ENCODE measurements around the gene RIOX2. TPM values are rescaled to one million over a fixed set of nuclear protein-coding genes. Genes with fewer than 3 reads are reported as not detected.

The RIOX2 gene
- polyA plus RNA-seq, 1 donor from 2014 or later: 0.48 TPM

DNA sequence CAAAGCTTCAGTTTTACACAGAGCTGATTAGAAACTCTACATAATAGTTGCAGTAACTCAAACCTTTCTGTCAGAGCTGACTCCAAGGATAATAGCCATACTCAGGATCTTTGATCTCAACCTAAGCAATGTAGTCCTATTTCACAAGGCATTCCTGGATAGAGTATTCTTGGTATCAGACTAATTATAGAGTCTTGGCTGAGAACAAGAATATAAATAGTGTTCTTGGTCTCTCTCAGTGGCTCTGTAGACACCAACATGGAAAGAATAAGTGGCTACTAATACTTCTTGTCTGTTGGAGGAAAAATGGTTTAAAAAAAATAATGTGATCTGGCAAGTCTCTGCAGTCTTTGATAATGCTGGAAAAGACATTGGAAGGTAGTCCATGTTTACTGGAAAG, 55.7 kb downstream of the RIOX2 start:
- no peaks in the 10 kb centered on the region for H3K9me2 ChIP-seq (ENCODE audit: insufficient read depth, low read length)
- H2AFZ ChIP-seq (ENCODE audit: low read depth, low read length): no peak overlapping the region
- no peak overlapping the region for H3K9ac ChIP-seq (ENCODE audit: low read length)
- H3K27ac ChIP-seq (ENCODE audit: low read length): no peak overlapping the region
- no peaks in the 10 kb centered on the region for H3K79me2 ChIP-seq (replicated peaks; ENCODE audit: insufficient read depth, low read length)
- no peaks in the 10 kb centered on the region for H4K20me1 ChIP-seq (ENCODE audit: insufficient read depth)
- H3K9me3 ChIP-seq (ENCODE audit: low read length): no peaks in the 10 kb centered on the region
- H3K4me3 ChIP-seq (ENCODE audit: low read length): no peak overlapping the region
- no peaks in the 10 kb centered on the region for H3K36me3 ChIP-seq (ENCODE audit: insufficient read depth, low read length)
- TF ChIP-seq EP300 (conservative IDR thresholded peaks at IDR 0.05; ENCODE audit: poor library complexity, severe bottlenecking) (no peak), MXI1 (conservative IDR thresholded peaks at IDR 0.05; ENCODE audit: poor library complexity, severe bottlenecking) (no peak), SMC3 (conservative IDR thresholded peaks at IDR 0.05; ENCODE audit: poor library complexity) (no peak), RAD21 (conservative IDR thresholded peaks at IDR 0.05) (no peak), TAF1 (IDR thresholded peaks at IDR 0.05; ENCODE audit: low read depth) (no peak), EZH2 (IDR thresholded peaks at IDR 0.05; ENCODE audit: borderline replicate concordance, insufficient read depth, low read length, poor library complexity, severe bottlenecking) (no peak)
- TF ChIP-seq, protein P1, sequence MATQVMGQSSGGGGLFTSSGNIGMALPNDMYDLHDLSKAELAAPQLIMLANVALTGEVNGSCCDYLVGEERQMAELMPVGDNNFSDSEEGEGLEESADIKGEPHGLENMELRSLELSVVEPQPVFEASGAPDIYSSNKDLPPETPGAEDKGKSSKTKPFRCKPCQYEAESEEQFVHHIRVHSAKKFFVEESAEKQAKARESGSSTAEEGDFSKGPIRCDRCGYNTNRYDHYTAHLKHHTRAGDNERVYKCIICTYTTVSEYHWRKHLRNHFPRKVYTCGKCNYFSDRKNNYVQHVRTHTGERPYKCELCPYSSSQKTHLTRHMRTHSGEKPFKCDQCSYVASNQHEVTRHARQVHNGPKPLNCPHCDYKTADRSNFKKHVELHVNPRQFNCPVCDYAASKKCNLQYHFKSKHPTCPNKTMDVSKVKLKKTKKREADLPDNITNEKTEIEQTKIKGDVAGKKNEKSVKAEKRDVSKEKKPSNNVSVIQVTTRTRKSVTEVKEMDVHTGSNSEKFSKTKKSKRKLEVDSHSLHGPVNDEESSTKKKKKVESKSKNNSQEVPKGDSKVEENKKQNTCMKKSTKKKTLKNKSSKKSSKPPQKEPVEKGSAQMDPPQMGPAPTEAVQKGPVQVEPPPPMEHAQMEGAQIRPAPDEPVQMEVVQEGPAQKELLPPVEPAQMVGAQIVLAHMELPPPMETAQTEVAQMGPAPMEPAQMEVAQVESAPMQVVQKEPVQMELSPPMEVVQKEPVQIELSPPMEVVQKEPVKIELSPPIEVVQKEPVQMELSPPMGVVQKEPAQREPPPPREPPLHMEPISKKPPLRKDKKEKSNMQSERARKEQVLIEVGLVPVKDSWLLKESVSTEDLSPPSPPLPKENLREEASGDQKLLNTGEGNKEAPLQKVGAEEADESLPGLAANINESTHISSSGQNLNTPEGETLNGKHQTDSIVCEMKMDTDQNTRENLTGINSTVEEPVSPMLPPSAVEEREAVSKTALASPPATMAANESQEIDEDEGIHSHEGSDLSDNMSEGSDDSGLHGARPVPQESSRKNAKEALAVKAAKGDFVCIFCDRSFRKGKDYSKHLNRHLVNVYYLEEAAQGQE (IDR thresholded peaks at IDR 0.05; ENCODE audit: borderline replicate concordance): no peak
- TF ChIP-seq, protein P2, sequence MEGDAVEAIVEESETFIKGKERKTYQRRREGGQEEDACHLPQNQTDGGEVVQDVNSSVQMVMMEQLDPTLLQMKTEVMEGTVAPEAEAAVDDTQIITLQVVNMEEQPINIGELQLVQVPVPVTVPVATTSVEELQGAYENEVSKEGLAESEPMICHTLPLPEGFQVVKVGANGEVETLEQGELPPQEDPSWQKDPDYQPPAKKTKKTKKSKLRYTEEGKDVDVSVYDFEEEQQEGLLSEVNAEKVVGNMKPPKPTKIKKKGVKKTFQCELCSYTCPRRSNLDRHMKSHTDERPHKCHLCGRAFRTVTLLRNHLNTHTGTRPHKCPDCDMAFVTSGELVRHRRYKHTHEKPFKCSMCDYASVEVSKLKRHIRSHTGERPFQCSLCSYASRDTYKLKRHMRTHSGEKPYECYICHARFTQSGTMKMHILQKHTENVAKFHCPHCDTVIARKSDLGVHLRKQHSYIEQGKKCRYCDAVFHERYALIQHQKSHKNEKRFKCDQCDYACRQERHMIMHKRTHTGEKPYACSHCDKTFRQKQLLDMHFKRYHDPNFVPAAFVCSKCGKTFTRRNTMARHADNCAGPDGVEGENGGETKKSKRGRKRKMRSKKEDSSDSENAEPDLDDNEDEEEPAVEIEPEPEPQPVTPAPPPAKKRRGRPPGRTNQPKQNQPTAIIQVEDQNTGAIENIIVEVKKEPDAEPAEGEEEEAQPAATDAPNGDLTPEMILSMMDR (IDR thresholded peaks at IDR 0.05; ENCODE audit: poor library complexity, severe bottlenecking): no peak
- H3K27me3 ChIP-seq (ENCODE audit: insufficient read depth, low read depth, low read length): no peaks in the 10 kb centered on the region
- H3F3A ChIP-seq (ENCODE audit: insufficient read depth, low read length, poor library complexity, severe bottlenecking): no peaks in the 10 kb centered on the region
- H3K4me2 ChIP-seq (ENCODE audit: low read length): no peak overlapping the region

DNA sequence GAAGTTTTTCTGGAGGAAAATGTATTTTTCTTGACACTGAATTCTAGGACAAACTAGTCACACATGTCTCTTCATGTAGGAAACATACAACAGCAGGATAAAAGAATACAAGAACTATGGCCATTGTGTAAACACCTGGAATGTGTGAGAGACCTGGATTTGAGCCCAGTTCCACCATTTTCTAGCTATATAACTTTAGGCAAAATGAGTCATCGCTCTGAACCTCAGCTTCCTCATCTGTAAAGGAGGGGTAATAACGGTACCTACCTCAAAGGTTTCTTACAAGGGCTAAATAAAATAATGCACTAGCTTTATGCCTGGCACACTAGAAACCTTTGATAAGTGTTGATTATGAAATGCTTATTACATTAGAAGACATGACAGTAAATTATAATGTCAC, 57.8 kb downstream of the RIOX2 start:
- Histone ChIP-seq H3K9me3 (ENCODE audit: low read length) (no peaks in the 10 kb centered on the region), H3K9me2 (ENCODE audit: insufficient read depth, low read length) (no peaks in the 10 kb centered on the region), H3K9ac (ENCODE audit: low read length) (no peak overlapping the region), H3K27ac (ENCODE audit: low read length) (no peak overlapping the region), H3K4me2 (ENCODE audit: low read length) (no peak overlapping the region), H4K20me1 (ENCODE audit: insufficient read depth) (no peaks in the 10 kb centered on the region), H3K4me3 (ENCODE audit: low read length) (no peak overlapping the region), H3K36me3 (ENCODE audit: insufficient read depth, low read length) (no peaks in the 10 kb centered on the region), H3K79me2 (replicated peaks; ENCODE audit: insufficient read depth, low read length) (no peaks in the 10 kb centered on the region), H3K27me3 (ENCODE audit: insufficient read depth, low read depth, low read length) (no peaks in the 10 kb centered on the region), H2AFZ (ENCODE audit: low read depth, low read length) (no peak overlapping the region), H3F3A (ENCODE audit: insufficient read depth, low read length, poor library complexity, severe bottlenecking) (no peaks in the 10 kb centered on the region)
- TF ChIP-seq, protein P2 (IDR thresholded peaks at IDR 0.05; ENCODE audit: poor library complexity, severe bottlenecking): no peak
- TF ChIP-seq POLR2AphosphoS5 (IDR thresholded peaks at IDR 0.05): no peak
- no peak for TF ChIP-seq MXI1 (conservative IDR thresholded peaks at IDR 0.05; ENCODE audit: poor library complexity, severe bottlenecking)
- no peak for TF ChIP-seq EP300 (conservative IDR thresholded peaks at IDR 0.05; ENCODE audit: poor library complexity, severe bottlenecking)
- TF ChIP-seq SMC3 (conservative IDR thresholded peaks at IDR 0.05; ENCODE audit: poor library complexity): no peak
- no peak for TF ChIP-seq TAF1 (IDR thresholded peaks at IDR 0.05; ENCODE audit: low read depth)
- TF ChIP-seq RAD21 (conservative IDR thresholded peaks at IDR 0.05): no peak
- no peak for TF ChIP-seq EZH2 (IDR thresholded peaks at IDR 0.05; ENCODE audit: borderline replicate concordance, insufficient read depth, low read length, poor library complexity, severe bottlenecking)
- TF ChIP-seq, protein P1 (IDR thresholded peaks at IDR 0.05; ENCODE audit: borderline replicate concordance): no peak

Measured in neural cell (in vitro differentiated cells).